Glomerular visceral epithelial cell (primary cell): ENCODE results near the gene MGAT4A.

Source experiments
- DNase-seq: peaks from one replicate; pipeline ENCODE4 v3.0.0-alpha.2; 2016; ENCODE audit errors: extremely low spot score

Gene MGAT4A

GRCh38 chr2:98573426-98573825, 157.5 kb downstream of the MGAT4A start:
- no peak for DNase-seq

GRCh38 chr2:98572676-98573075, 158.3 kb downstream of the MGAT4A start:
- no peak for DNase-seq

GRCh38 chr2:98572211-98572610, 158.7 kb downstream of the MGAT4A start:
- DNase-seq = no peak

- DNase-seq = no peak
These were observed 159.1 kb downstream of the MGAT4A start for GRCh38 chr2:98571796-98572195.

GRCh38 chr2:98571121-98571701, 159.7 kb downstream of the MGAT4A start:
- no peak for DNase-seq

- no peak for DNase-seq
These were observed 160.6 kb downstream of the MGAT4A start for GRCh38 chr2:98570356-98570755.

- no peak for DNase-seq
These were observed 161.0 kb downstream of the MGAT4A start for GRCh38 chr2:98569915-98570314.

- peak; percentile 25 for DNase-seq
These were observed 161.6 kb downstream of the MGAT4A start for GRCh38 chr2:98569197-98569793.
